Measurements from ENCODE around the gene RNF144A. TPM values are rescaled to one million over a fixed set of nuclear protein-coding genes. Genes with fewer than 3 reads are reported as not detected.

RNF144A gene
- total RNA-seq, 1 experiment from 2014 or later = 13.6 TPM

- Mint-ChIP-seq H3K27me3 (ENCODE audit: low read depth) (peaks cover 25% of the 10 kb centered on the region), H3K27ac (no peak overlapping the region), H3K4me1 (no peaks in the 10 kb centered on the region), H3K4me3 (no peak overlapping the region), H3K9me3 (peaks cover 92% of the 10 kb centered on the region), H3K36me3 (peaks cover 48% of the 10 kb centered on the region)
- DNase-seq (ENCODE audit: low spot score) (no peak), ATAC-seq (no peak)
- ChIA-PET POLR2A (no interaction called here), CTCF (no interaction called here)
- TF ChIP-seq ZNF219 (CRISPR knock-in tag; IDR thresholded peaks at IDR 0.05; ENCODE audit: borderline replicate concordance) (no peak), ERG (CRISPR knock-in tag; IDR thresholded peaks at IDR 0.05) (no peak), CBFB (CRISPR knock-in tag; IDR thresholded peaks at IDR 0.05; ENCODE audit: low read depth) (no peak), NFYB (CRISPR knock-in tag; conservative IDR thresholded peaks at IDR 0.05; ENCODE audit: low read depth) (no peak), FOXP1 (CRISPR knock-in tag; IDR thresholded peaks at IDR 0.05; ENCODE audit: borderline replicate concordance) (no peak), AFF4 (CRISPR knock-in tag; IDR thresholded peaks at IDR 0.05; ENCODE audit: borderline replicate concordance) (no peak), KAT7 (CRISPR knock-in tag; IDR thresholded peaks at IDR 0.05; ENCODE audit: borderline replicate concordance) (no peak), NR2C2 (CRISPR knock-in tag; IDR thresholded peaks at IDR 0.05) (no peak), SMAD3 (CRISPR knock-in tag; IDR thresholded peaks at IDR 0.05; ENCODE audit: borderline replicate concordance) (no peak)
- TF ChIP-seq, protein P1, sequence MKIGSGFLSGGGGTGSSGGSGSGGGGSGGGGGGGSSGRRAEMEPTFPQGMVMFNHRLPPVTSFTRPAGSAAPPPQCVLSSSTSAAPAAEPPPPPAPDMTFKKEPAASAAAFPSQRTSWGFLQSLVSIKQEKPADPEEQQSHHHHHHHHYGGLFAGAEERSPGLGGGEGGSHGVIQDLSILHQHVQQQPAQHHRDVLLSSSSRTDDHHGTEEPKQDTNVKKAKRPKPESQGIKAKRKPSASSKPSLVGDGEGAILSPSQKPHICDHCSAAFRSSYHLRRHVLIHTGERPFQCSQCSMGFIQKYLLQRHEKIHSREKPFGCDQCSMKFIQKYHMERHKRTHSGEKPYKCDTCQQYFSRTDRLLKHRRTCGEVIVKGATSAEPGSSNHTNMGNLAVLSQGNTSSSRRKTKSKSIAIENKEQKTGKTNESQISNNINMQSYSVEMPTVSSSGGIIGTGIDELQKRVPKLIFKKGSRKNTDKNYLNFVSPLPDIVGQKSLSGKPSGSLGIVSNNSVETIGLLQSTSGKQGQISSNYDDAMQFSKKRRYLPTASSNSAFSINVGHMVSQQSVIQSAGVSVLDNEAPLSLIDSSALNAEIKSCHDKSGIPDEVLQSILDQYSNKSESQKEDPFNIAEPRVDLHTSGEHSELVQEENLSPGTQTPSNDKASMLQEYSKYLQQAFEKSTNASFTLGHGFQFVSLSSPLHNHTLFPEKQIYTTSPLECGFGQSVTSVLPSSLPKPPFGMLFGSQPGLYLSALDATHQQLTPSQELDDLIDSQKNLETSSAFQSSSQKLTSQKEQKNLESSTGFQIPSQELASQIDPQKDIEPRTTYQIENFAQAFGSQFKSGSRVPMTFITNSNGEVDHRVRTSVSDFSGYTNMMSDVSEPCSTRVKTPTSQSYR (CRISPR knock-in tag; IDR thresholded peaks at IDR 0.05) = no peak
- TF ChIP-seq, protein P2, sequence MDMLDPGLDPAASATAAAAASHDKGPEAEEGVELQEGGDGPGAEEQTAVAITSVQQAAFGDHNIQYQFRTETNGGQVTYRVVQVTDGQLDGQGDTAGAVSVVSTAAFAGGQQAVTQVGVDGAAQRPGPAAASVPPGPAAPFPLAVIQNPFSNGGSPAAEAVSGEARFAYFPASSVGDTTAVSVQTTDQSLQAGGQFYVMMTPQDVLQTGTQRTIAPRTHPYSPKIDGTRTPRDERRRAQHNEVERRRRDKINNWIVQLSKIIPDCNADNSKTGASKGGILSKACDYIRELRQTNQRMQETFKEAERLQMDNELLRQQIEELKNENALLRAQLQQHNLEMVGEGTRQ (CRISPR knock-in tag; IDR thresholded peaks at IDR 0.05) = no peak
Measured at GRCh38 chr2:6878549-6878948, 38.7 kb upstream of the RNF144A start.

DNA sequence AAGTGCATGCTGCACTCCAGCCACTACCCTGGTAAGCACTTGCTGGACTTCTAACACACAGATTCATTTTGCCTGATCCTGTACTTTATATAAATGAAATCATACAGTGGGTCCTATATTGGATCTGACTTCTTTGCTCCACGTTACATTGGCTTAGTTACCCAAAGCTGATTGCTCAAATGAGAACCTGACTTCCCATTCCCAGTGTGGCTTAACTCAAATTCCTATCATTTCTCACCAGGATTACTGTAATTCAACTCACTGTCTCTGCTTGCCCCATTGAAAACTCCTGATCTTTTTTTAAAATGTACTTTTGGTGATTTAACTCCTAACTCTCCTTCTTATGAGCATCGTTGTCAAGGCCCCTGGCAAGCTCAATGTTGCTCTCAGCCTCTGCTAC is 38.2 kb upstream of the RNF144A start:
- Mint-ChIP-seq H3K4me1 (no peaks in the 10 kb centered on the region), H3K27ac (no peak overlapping the region), H3K27me3 (ENCODE audit: low read depth) (peaks cover 29% of the 10 kb centered on the region), H3K4me3 (no peak overlapping the region), H3K9me3 (peaks cover 93% of the 10 kb centered on the region), H3K36me3 (peaks cover 50% of the 10 kb centered on the region)
- ATAC-seq (no peak), DNase-seq (ENCODE audit: low spot score) (no peak)
- CTCF ChIA-PET = no interaction called here
- POLR2A ChIA-PET = no interaction called here
- TF ChIP-seq FOXK1 (CRISPR knock-in tag; IDR thresholded peaks at IDR 0.05) = no peak
- TF ChIP-seq ZNF416 (CRISPR knock-in tag; IDR thresholded peaks at IDR 0.05) = no peak
- no peak for TF ChIP-seq ETV6 (CRISPR knock-in tag; IDR thresholded peaks at IDR 0.05)
- no peak for TF ChIP-seq ZNF396 (CRISPR knock-in tag; IDR thresholded peaks at IDR 0.05; ENCODE audit: borderline replicate concordance)
- no peak for TF ChIP-seq SOX15 (CRISPR knock-in tag; IDR thresholded peaks at IDR 0.05)
- no peak for TF ChIP-seq SP1 (CRISPR knock-in tag; conservative IDR thresholded peaks at IDR 0.05)
- TF ChIP-seq, protein P3, sequence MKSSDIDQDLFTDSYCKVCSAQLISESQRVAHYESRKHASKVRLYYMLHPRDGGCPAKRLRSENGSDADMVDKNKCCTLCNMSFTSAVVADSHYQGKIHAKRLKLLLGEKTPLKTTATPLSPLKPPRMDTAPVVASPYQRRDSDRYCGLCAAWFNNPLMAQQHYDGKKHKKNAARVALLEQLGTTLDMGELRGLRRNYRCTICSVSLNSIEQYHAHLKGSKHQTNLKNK (CRISPR knock-in tag; IDR thresholded peaks at IDR 0.05) = no peak
- TF ChIP-seq, protein P1 (CRISPR knock-in tag; IDR thresholded peaks at IDR 0.05) = no peak
- TF ChIP-seq CREM (CRISPR knock-in tag; IDR thresholded peaks at IDR 0.05) = no peak
- TF ChIP-seq MYBL2 (CRISPR knock-in tag; IDR thresholded peaks at IDR 0.05) = no peak
- no peak for TF ChIP-seq NR2C2 (CRISPR knock-in tag; IDR thresholded peaks at IDR 0.05)
- no peak for TF ChIP-seq AFF4 (CRISPR knock-in tag; IDR thresholded peaks at IDR 0.05; ENCODE audit: borderline replicate concordance)
